ENCODE measurements around the gene DRAM1. TPM values are rescaled to one million over a fixed set of nuclear protein-coding genes. Genes with fewer than 3 reads are reported as not detected.

Gene DRAM1
- total and polyA plus RNA-seq, 10 of the 15 experiments (the other 5 are each of a cell fraction or from before 2014, with no cell fraction given): 22.4 to 91.5 (median 41.4) TPM

DNA sequence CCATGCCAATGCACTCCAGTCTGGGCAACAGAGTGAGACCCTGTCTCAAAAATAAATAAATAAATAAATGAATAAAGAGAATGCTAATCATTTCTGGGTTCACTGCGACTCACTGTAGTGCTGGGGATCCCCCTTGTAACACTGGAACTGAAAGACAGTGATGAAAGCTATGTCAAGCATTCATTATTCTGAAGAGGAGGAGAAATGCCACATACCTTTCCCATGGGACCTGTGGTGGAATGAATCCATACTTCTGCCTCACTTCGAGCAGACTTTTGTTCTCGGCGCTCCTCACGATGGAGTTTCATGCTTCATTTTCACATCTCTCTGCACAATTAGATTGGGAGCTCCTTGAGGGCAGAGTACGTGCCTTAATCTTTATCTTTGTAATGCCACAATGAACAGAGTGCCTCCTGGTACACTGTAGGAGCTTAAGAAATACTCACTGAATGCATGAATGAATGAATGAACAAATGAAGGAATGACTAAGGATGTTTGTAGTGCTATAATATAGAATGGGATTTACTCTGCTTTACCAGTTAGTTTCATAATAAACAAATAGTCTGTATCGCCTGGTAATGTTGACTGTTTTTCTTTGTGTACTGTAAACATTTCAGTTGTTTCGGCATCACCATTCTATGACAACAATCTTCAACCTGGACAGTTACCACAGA lies 45.8 kb downstream of the DRAM1 start (continued):
- TF ChIP-seq, protein P1, sequence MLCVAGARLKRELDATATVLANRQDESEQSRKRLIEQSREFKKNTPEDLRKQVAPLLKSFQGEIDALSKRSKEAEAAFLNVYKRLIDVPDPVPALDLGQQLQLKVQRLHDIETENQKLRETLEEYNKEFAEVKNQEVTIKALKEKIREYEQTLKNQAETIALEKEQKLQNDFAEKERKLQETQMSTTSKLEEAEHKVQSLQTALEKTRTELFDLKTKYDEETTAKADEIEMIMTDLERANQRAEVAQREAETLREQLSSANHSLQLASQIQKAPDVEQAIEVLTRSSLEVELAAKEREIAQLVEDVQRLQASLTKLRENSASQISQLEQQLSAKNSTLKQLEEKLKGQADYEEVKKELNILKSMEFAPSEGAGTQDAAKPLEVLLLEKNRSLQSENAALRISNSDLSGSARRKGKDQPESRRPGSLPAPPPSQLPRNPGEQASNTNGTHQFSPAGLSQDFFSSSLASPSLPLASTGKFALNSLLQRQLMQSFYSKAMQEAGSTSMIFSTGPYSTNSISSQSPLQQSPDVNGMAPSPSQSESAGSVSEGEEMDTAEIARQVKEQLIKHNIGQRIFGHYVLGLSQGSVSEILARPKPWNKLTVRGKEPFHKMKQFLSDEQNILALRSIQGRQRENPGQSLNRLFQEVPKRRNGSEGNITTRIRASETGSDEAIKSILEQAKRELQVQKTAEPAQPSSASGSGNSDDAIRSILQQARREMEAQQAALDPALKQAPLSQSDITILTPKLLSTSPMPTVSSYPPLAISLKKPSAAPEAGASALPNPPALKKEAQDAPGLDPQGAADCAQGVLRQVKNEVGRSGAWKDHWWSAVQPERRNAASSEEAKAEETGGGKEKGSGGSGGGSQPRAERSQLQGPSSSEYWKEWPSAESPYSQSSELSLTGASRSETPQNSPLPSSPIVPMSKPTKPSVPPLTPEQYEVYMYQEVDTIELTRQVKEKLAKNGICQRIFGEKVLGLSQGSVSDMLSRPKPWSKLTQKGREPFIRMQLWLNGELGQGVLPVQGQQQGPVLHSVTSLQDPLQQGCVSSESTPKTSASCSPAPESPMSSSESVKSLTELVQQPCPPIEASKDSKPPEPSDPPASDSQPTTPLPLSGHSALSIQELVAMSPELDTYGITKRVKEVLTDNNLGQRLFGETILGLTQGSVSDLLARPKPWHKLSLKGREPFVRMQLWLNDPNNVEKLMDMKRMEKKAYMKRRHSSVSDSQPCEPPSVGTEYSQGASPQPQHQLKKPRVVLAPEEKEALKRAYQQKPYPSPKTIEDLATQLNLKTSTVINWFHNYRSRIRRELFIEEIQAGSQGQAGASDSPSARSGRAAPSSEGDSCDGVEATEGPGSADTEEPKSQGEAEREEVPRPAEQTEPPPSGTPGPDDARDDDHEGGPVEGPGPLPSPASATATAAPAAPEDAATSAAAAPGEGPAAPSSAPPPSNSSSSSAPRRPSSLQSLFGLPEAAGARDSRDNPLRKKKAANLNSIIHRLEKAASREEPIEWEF (IDR thresholded peaks at IDR 0.05; ENCODE audit: insufficient replicate concordance, low read depth, low read length): no peak
- TF ChIP-seq MEF2B (IDR thresholded peaks at IDR 0.05; ENCODE audit: partially characterized antibody, poor library complexity, severe bottlenecking) (peak; percentile 90), KAT2A (conservative IDR thresholded peaks at IDR 0.05; ENCODE audit: control insufficient read depth, low read depth, low read length) (no peak), MYC (IDR thresholded peaks at IDR 0.05; ENCODE audit: insufficient read depth, insufficient read length, insufficient replicate concordance, low read length, severe bottlenecking) (no peak), IKZF1 (conservative IDR thresholded peaks at IDR 0.05) (peak; percentile 71), RB1 (IDR thresholded peaks at IDR 0.05; ENCODE audit: borderline replicate concordance) (no peak), RUNX3 (IDR thresholded peaks at IDR 0.05; ENCODE audit: low read length) (peak; percentile 51; the same call in 1 of the 2 replicates), ZNF24 (IDR thresholded peaks at IDR 0.05) (peak; percentile 96), ZNF217 (IDR thresholded peaks at IDR 0.05) (peak; percentile 72), PML (IDR thresholded peaks at IDR 0.05; ENCODE audit: low read length) (peak; percentile 41; the same call in 1 of the 2 replicates), HDAC2 (IDR thresholded peaks at IDR 0.05) (no peak), ZBED1 (IDR thresholded peaks at IDR 0.05; ENCODE audit: borderline replicate concordance) (peak; percentile 36; the same call in 1 of the 2 replicates), BMI1 (IDR thresholded peaks at IDR 0.05; ENCODE audit: borderline replicate concordance) (no peak), CREM (IDR thresholded peaks at IDR 0.05; ENCODE audit: low read depth) (no peak)
- TF ChIP-seq, protein P2, sequence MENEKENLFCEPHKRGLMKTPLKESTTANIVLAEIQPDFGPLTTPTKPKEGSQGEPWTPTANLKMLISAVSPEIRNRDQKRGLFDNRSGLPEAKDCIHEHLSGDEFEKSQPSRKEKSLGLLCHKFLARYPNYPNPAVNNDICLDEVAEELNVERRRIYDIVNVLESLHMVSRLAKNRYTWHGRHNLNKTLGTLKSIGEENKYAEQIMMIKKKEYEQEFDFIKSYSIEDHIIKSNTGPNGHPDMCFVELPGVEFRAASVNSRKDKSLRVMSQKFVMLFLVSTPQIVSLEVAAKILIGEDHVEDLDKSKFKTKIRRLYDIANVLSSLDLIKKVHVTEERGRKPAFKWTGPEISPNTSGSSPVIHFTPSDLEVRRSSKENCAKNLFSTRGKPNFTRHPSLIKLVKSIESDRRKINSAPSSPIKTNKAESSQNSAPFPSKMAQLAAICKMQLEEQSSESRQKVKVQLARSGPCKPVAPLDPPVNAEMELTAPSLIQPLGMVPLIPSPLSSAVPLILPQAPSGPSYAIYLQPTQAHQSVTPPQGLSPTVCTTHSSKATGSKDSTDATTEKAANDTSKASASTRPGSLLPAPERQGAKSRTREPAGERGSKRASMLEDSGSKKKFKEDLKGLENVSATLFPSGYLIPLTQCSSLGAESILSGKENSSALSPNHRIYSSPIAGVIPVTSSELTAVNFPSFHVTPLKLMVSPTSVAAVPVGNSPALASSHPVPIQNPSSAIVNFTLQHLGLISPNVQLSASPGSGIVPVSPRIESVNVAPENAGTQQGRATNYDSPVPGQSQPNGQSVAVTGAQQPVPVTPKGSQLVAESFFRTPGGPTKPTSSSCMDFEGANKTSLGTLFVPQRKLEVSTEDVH (IDR thresholded peaks at IDR 0.05; ENCODE audit: low read depth, partially characterized antibody): no peak
- TF ChIP-seq, protein P3, sequence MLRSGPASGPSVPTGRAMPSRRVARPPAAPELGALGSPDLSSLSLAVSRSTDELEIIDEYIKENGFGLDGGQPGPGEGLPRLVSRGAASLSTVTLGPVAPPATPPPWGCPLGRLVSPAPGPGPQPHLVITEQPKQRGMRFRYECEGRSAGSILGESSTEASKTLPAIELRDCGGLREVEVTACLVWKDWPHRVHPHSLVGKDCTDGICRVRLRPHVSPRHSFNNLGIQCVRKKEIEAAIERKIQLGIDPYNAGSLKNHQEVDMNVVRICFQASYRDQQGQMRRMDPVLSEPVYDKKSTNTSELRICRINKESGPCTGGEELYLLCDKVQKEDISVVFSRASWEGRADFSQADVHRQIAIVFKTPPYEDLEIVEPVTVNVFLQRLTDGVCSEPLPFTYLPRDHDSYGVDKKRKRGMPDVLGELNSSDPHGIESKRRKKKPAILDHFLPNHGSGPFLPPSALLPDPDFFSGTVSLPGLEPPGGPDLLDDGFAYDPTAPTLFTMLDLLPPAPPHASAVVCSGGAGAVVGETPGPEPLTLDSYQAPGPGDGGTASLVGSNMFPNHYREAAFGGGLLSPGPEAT (IDR thresholded peaks at IDR 0.05; ENCODE audit: low read depth): peak; percentile 69; the same call in 1 of the 2 replicates
- TF ChIP-seq, protein P4, sequence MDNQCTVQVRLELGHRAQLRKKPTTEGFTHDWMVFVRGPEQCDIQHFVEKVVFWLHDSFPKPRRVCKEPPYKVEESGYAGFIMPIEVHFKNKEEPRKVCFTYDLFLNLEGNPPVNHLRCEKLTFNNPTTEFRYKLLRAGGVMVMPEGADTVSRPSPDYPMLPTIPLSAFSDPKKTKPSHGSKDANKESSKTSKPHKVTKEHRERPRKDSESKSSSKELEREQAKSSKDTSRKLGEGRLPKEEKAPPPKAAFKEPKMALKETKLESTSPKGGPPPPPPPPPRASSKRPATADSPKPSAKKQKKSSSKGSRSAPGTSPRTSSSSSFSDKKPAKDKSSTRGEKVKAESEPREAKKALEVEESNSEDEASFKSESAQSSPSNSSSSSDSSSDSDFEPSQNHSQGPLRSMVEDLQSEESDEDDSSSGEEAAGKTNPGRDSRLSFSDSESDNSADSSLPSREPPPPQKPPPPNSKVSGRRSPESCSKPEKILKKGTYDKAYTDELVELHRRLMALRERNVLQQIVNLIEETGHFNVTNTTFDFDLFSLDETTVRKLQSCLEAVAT (IDR thresholded peaks at IDR 0.05): peak; percentile 54; the same call in 1 of the 2 replicates
- TF ChIP-seq, protein P5, sequence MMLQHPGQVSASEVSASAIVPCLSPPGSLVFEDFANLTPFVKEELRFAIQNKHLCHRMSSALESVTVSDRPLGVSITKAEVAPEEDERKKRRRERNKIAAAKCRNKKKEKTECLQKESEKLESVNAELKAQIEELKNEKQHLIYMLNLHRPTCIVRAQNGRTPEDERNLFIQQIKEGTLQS (IDR thresholded peaks at IDR 0.05; ENCODE audit: borderline replicate concordance, extremely low read depth, low read depth, low read length): no peak
